Adipose tissue (tissue), 3 donors: ENCODE results near the gene DNAH6. TPM values are rescaled to one million over a fixed set of nuclear protein-coding genes. Genes with fewer than 3 reads are reported as not detected.

Source experiments
- polyA plus RNA-seq, 3 donors: library from polyadenylated mRNA; stranded (reverse); fragments of 200-250 nt; gene quantifications; one replicate each; pipeline ENCODE4 v1.2.3, GENCODE V29; 2013
- donor health status: healthy with polysubstance abuse.
- donor health status: Bipolar disorder and iron deficiency.
- donor health status: healthy.

DNAH6 gene
- polyA plus RNA-seq, 3 donors = 0.27 to 1.1 (median 0.35) TPM

Other genes with a start within 250 kb of the DNAH6 start
- gene SUCLG1, start 57.2 kb upstream of the DNAH6 start, polyA plus RNA-seq = 100 to 1,000 TPM in 2 of 3 donors, 10 to 100 TPM in 1; 71.7 to 152 (median 107) TPM